CD14-positive monocyte (primary cell): ENCODE measurements around the gene PDCD11. TPM values are rescaled to one million over a fixed set of nuclear protein-coding genes. Genes with fewer than 3 reads are reported as not detected.

ENCODE experiments used
- DNase-seq, 3 donors: peaks; one replicate each; pipeline ENCODE4 v3.0.0-alpha.2; 2011 to 2022
- H2AFZ ChIP-seq: 2 replicates; pipeline ENCODE4 v1.6.0; 2012; ENCODE audit warnings: mild to moderate bottlenecking, low read depth, low read length, inconsistent platforms; ENCODE audit not compliant: insufficient read depth, poor library complexity, severe bottlenecking
- H3K27ac ChIP-seq, 2 donors: 1 replicate in 1 of 2; 2 replicates in 1 of 2; pipeline ENCODE4 v1.5.1; 2012 to 2013; ENCODE audit warnings: low read length in 2 of 2, control low read depth in 1 of 2, inconsistent platforms in 1 of 2, low read depth in 1 of 2, mild to moderate bottlenecking in 1 of 2
- H3K27me3 ChIP-seq, 2 donors: one replicate each; pipeline versions ENCODE4 v1.6.0 to v1.6.1; 2011 to 2013; ENCODE audit warnings: low read length in 2 of 2; ENCODE audit not compliant: control insufficient read depth in 2 of 2, insufficient read depth in 2 of 2
- H3K36me3 ChIP-seq, 2 donors: replicated peaks in 1 of 2; 1 replicate in 1 of 2; 2 replicates in 1 of 2; pipeline versions ENCODE4 v1.5.1 to v1.6.1; 2012 to 2013; ENCODE audit warnings: low read length in 2 of 2, control low read depth in 1 of 2, inconsistent platforms in 1 of 2, mild to moderate bottlenecking in 1 of 2; ENCODE audit not compliant: insufficient read depth in 2 of 2, control insufficient read depth in 1 of 2
- H3K4me1 ChIP-seq, 2 donors: 1 replicate in 1 of 2; 2 replicates in 1 of 2; pipeline versions ENCODE4 v1.5.1 to v1.6.1; 2012 to 2013; ENCODE audit warnings: low read length in 2 of 2, control low read depth in 1 of 2, inconsistent platforms in 1 of 2, mild to moderate bottlenecking in 1 of 2, moderate library complexity in 1 of 2; ENCODE audit not compliant: insufficient read depth in 2 of 2, control insufficient read depth in 1 of 2
- H3K4me2 ChIP-seq: replicated peaks from 2 replicates; pipeline ENCODE3; 2012; ENCODE audit warnings: low read length, moderate library complexity, mild to moderate bottlenecking; ENCODE audit not compliant: poor library complexity, severe bottlenecking; ENCODE audit errors: extremely low read depth
- H3K4me3 ChIP-seq, 3 experiments: fragments of 200-600 bp in 1 of 3; sonication (generic) in 1 of 3; replicated peaks in 1 of 3; 1 replicate in 2 of 3; 2 replicates in 1 of 3; pipeline ENCODE4 v1.5.1; 2011 to 2013; ENCODE audit warnings: low read length in 3 of 3, mild to moderate bottlenecking in 3 of 3, control low read depth in 2 of 3, low read depth in 2 of 3, inconsistent platforms in 1 of 3, moderate library complexity in 1 of 3
- H3K79me2 ChIP-seq: 2 replicates; pipeline ENCODE4 v1.6.0; 2012; ENCODE audit warnings: mild to moderate bottlenecking, control low read depth, inconsistent platforms, low read length, moderate library complexity; ENCODE audit not compliant: insufficient read depth
- H3K9ac ChIP-seq: 2 replicates; pipeline ENCODE4 v1.6.0; 2017; ENCODE audit warnings: low read length, mild to moderate bottlenecking; ENCODE audit not compliant: insufficient read depth, poor library complexity, severe bottlenecking
- H3K9me3 ChIP-seq, 2 donors: replicated peaks in 1 of 2; 1 replicate in 1 of 2; 2 replicates in 1 of 2; pipeline versions ENCODE4 v1.5.1 to v1.6.1; 2012 to 2013; ENCODE audit warnings: low read length in 2 of 2, control low read depth in 1 of 2; ENCODE audit not compliant: control insufficient read depth in 1 of 2, insufficient read depth in 1 of 2
- H4K20me1 ChIP-seq: 2 replicates; pipeline ENCODE4 v1.6.0; 2012; ENCODE audit warnings: mild to moderate bottlenecking, low read length, control low read depth, moderate library complexity; ENCODE audit not compliant: insufficient read depth
- H3K27ac Mint-ChIP-seq, 7 donors: one replicate each; pipeline ENCODE4 v1.8.0; 2020; ENCODE audit warnings: mild to moderate bottlenecking in 7 of 7, mixed read lengths in 7 of 7, moderate library complexity in 6 of 7, inconsistent platforms in 2 of 7
- H3K27me3 Mint-ChIP-seq, 3 donors: one replicate each; pipeline ENCODE4 v1.8.0; 2021 to 2022; ENCODE audit warnings: low read depth in 3 of 3, mild to moderate bottlenecking in 3 of 3, mixed read lengths in 3 of 3, moderate library complexity in 3 of 3, inconsistent platforms in 1 of 3
- H3K36me3 Mint-ChIP-seq, 2 donors: one replicate each; pipeline ENCODE4 v1.8.0; 2020; ENCODE audit warnings: mixed read lengths in 2 of 2, inconsistent platforms in 1 of 2, mild to moderate bottlenecking in 1 of 2
- H3K4me1 Mint-ChIP-seq: one replicate; pipeline ENCODE4 v1.8.0; 2020; ENCODE audit warnings: mild to moderate bottlenecking, mixed read lengths
- H3K4me3 Mint-ChIP-seq, 2 donors: one replicate each; pipeline ENCODE4 v1.8.0; 2020; ENCODE audit warnings: mild to moderate bottlenecking in 2 of 2, mixed read lengths in 2 of 2, moderate library complexity in 1 of 2
- H3K9me3 Mint-ChIP-seq, 7 donors: one replicate each; pipeline ENCODE4 v1.8.0; 2020 to 2022; ENCODE audit warnings: mixed read lengths in 7 of 7, mild to moderate bottlenecking in 6 of 7, moderate library complexity in 6 of 7, inconsistent platforms in 2 of 7
- WGBS: methylation state at CpG from one replicate; pipeline ENCODE4 v1.1.5; 2013; ENCODE audit warnings: missing lambda C conversion rate; ENCODE audit not compliant: insufficient coverage; 5-methylcytosine and 5-hydroxymethylcytosine counted together
- intact Hi-C, 2 donors: fragments of 100-400 bp; cut with micrococcal nuclease; formaldehyde crosslinking; loops; one replicate each; pipeline versions ENCODE4 v1.15.0 to v1.15.1; 2023
- polyA plus RNA-seq, 3 donors: library from polyadenylated mRNA; depleted of rRNA in 1 of 3; unstranded in 2 of 3; stranded (reverse) in 1 of 3; fragments of 300-500 nt in 2 of 3; fragments of >200 nt in 1 of 3; fragmentation: Illumina TruSeq in 2 of 3; gene quantifications; 1 replicate in 2 of 3; 2 replicates in 1 of 3; pipeline ENCODE4 v1.2.3, GENCODE V29; 2012 to 2021
- TF ChIP-seq, protein P1 (sequence below): fragments of 200-600 bp; IDR thresholded peaks from one replicate; pipeline ENCODE4 v1.8.0; 2022; ENCODE audit warnings: antibody characterized with exemption, mild to moderate bottlenecking

Gene PDCD11
- polyA plus RNA-seq, 3 donors: 2.9 to 9.7 (median 3.3) TPM

DNA sequence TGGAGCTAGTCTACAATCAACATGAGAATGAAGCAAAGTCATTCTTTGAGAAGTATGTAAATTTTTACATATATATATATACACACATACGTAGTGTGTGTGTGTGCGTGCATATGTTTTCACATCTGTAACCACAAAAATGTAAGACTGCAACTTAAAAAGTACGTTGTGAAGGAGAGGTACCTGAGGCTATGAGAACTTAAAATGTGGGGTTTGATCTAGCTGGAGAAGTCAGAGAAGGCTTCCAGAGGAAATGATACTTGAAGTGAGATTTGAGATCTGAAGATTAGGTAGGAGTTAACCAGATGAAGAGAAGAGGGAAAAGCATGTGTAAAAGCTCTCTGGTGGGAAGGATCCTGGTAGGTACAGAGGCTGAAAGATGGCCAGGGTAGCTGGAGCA lies 22.9 kb upstream of the PDCD11 start:
- H3K36me3 ChIP-seq: peaks cover 44 to 67% of the 10 kb centered on the region in 2 donors
- H3K27me3 Mint-ChIP-seq: peaks cover 0 to 2% (median 0%) of the 10 kb centered on the region in 3 donors

DNA sequence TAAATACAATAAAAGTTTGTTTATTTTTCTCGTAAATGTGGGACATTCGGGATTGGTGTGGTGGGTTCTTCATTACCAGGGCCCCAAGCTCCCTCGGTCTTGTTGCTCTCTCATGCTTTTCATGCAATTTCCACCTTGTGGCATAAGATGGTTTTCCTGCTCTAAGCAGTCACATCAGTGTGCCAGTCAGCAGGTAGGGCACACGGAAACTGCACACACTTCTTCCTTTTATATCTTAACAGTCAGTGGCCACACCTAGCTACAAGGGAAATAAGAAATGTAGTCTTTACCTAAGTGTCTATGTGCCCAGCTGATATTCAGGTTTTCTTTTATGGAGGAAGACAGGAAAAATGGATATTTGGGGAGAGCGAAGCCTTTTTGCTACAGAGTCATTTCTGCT lies 22.2 kb upstream of the PDCD11 start:
- Mint-ChIP-seq H3K4me1 (peaks cover under 1% of the 10 kb centered on the region), H3K27ac (no peak overlapping the region)
- H3K9ac ChIP-seq: no peak overlapping the region

More for the DNA sequence above, 22.9 kb upstream of the PDCD11 start:
- peaks cover 11% of the 10 kb centered on the region in 2 donors for H3K4me1 ChIP-seq
- H4K20me1 ChIP-seq: peaks cover 3% of the 10 kb centered on the region
- no peak overlapping the region for H2AFZ ChIP-seq
- H3K27ac ChIP-seq: no peak overlapping the region
- TF ChIP-seq, protein P1, sequence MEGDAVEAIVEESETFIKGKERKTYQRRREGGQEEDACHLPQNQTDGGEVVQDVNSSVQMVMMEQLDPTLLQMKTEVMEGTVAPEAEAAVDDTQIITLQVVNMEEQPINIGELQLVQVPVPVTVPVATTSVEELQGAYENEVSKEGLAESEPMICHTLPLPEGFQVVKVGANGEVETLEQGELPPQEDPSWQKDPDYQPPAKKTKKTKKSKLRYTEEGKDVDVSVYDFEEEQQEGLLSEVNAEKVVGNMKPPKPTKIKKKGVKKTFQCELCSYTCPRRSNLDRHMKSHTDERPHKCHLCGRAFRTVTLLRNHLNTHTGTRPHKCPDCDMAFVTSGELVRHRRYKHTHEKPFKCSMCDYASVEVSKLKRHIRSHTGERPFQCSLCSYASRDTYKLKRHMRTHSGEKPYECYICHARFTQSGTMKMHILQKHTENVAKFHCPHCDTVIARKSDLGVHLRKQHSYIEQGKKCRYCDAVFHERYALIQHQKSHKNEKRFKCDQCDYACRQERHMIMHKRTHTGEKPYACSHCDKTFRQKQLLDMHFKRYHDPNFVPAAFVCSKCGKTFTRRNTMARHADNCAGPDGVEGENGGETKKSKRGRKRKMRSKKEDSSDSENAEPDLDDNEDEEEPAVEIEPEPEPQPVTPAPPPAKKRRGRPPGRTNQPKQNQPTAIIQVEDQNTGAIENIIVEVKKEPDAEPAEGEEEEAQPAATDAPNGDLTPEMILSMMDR: no peak
- H3K9me3 ChIP-seq: no peaks in the 10 kb centered on the region
- Mint-ChIP-seq H3K4me1 (peaks cover 4% of the 10 kb centered on the region), H3K4me3 (no peak overlapping the region), H3K9me3 (no peaks in the 10 kb centered on the region), H3K36me3 (peaks cover 39 to 53% of the 10 kb centered on the region in 2 donors), H3K27ac (no peak overlapping the region)
- H3K79me2 ChIP-seq: peaks cover 41% of the 10 kb centered on the region
- H3K4me2 ChIP-seq: no peak overlapping the region
- WGBS: 100% methylated on average over 1 of the region's 3 CpGs
- H3K27me3 ChIP-seq: no peaks in the 10 kb centered on the region
- H3K9ac ChIP-seq: no peak overlapping the region
- H3K4me3 ChIP-seq: no peak overlapping the region
- intact Hi-C loops: no loop called here
- DNase-seq: no peak

More for the DNA sequence above, 22.2 kb upstream of the PDCD11 start:
- peaks cover 0 to 2% (median 0%) of the 10 kb centered on the region in 3 donors for H3K27me3 Mint-ChIP-seq
- Histone ChIP-seq H3K79me2 (peaks cover 35% of the 10 kb centered on the region), H2AFZ (no peak overlapping the region), H3K27me3 (no peaks in the 10 kb centered on the region), H3K9me3 (no peaks in the 10 kb centered on the region), H3K27ac (no peak overlapping the region), H4K20me1 (peaks cover 3% of the 10 kb centered on the region), H3K4me1 (peaks cover 4 to 5% of the 10 kb centered on the region in 2 donors), H3K36me3 (peaks cover 44 to 74% of the 10 kb centered on the region in 2 donors), H3K4me2 (no peak overlapping the region), H3K4me3 (no peak overlapping the region)
- no peaks in the 10 kb centered on the region for H3K9me3 Mint-ChIP-seq
- H3K4me3 Mint-ChIP-seq: no peak overlapping the region
- TF ChIP-seq, protein P1: no peak
- no peak for DNase-seq
- intact Hi-C loops: no loop called here
- 91% methylated on average over 4 of the region's 5 CpGs for WGBS
- H3K36me3 Mint-ChIP-seq: peaks cover 43 to 57% of the 10 kb centered on the region in 2 donors
